Measurements from ENCODE around the gene NUDCD3. TPM values are rescaled to one million over a fixed set of nuclear protein-coding genes. Genes with fewer than 3 reads are reported as not detected.

Gene NUDCD3
- total and polyA plus RNA-seq, 4 experiments from 2014 or later = 55.2 to 108 (median 80.9) TPM

DNA sequence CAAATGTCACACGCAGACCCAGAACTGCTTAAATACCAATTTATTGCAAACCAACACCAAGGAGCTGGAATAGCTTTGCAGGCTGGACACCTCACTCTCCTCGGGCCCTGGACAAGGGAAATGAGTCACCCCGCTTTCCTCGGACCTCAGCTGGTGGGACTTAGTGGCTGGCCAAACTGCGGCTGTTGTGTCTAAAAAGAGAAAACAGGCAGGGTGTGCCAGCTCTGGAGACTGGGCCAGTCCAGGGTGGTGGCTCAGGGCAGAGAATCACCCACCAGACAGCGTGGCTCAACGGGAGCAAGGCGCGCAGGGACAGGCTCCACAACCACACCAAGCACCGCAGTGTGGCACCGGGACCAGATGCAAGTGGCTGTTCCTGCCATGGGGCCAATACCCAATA, 106.9 kb downstream of the NUDCD3 start:
- no peaks in the 10 kb centered on the region for H3K27me3 Mint-ChIP-seq
- peaks cover 0 to 7% (median 2%) of the 10 kb centered on the region in 4 donors for H3K4me1 Mint-ChIP-seq
- H3K27ac Mint-ChIP-seq = no peak overlapping the region
- Histone ChIP-seq H3K4me3 (ENCODE audit: low read length in 2 of 2) (no peak overlapping the region), H3K9me3 (ENCODE audit: control insufficient read depth in 1 of 2, low read length in 2 of 2) (no peaks in the 10 kb centered on the region), H3K27ac (ENCODE audit: low read depth, low read length) (no peak overlapping the region), H3K36me3 (ENCODE audit: insufficient read depth, low read length) (peaks cover 38% of the 10 kb centered on the region), H3K27me3 (ENCODE audit: insufficient read depth, low read length) (no peaks in the 10 kb centered on the region), H3K4me1 (ENCODE audit: insufficient read depth, low read length) (no peaks in the 10 kb centered on the region)
- no peak overlapping the region for H3K4me3 Mint-ChIP-seq
- H3K9me3 Mint-ChIP-seq = no peaks in the 10 kb centered on the region
- ChIA-PET CTCF (ENCODE audit: partially characterized antibody) (no interaction called here), POLR2A (ENCODE audit: partially characterized antibody) (no interaction called here)
- peaks cover 32 to 61% of the 10 kb centered on the region in 2 donors for H3K36me3 Mint-ChIP-seq
- no peak for DNase-seq
- intact Hi-C loops (cut with micrococcal nuclease) = no loop called here

GRCh38 chr7:44382459-44383265, 107.8 kb downstream of the NUDCD3 start:
- Mint-ChIP-seq H3K4me3 (no peak overlapping the region), H3K9me3 (no peaks in the 10 kb centered on the region), H3K36me3 (peaks cover 25 to 53% of the 10 kb centered on the region in 2 donors), H3K27me3 (no peaks in the 10 kb centered on the region), H3K27ac (peak overlapping the region in 1 of 7 donors; percentile 17), H3K4me1 (peaks cover 0 to 5% (median 2%) of the 10 kb centered on the region in 4 donors)
- intact Hi-C loops (cut with micrococcal nuclease) = no loop called here
- H3K4me1 ChIP-seq (ENCODE audit: insufficient read depth, low read length) = no peaks in the 10 kb centered on the region
- H3K27me3 ChIP-seq (ENCODE audit: insufficient read depth, low read length) = no peaks in the 10 kb centered on the region
- ChIA-PET CTCF (ENCODE audit: partially characterized antibody) (no interaction called here), POLR2A (ENCODE audit: partially characterized antibody) (no interaction called here)
- no peak for DNase-seq
- H3K36me3 ChIP-seq (ENCODE audit: insufficient read depth, low read length) = peaks cover 29% of the 10 kb centered on the region
- no peaks in the 10 kb centered on the region for H3K9me3 ChIP-seq (ENCODE audit: control insufficient read depth in 1 of 2, low read length in 2 of 2)
- H3K27ac ChIP-seq (ENCODE audit: low read depth, low read length) = no peak overlapping the region
- H3K4me3 ChIP-seq (ENCODE audit: low read length in 2 of 2) = no peak overlapping the region

DNA sequence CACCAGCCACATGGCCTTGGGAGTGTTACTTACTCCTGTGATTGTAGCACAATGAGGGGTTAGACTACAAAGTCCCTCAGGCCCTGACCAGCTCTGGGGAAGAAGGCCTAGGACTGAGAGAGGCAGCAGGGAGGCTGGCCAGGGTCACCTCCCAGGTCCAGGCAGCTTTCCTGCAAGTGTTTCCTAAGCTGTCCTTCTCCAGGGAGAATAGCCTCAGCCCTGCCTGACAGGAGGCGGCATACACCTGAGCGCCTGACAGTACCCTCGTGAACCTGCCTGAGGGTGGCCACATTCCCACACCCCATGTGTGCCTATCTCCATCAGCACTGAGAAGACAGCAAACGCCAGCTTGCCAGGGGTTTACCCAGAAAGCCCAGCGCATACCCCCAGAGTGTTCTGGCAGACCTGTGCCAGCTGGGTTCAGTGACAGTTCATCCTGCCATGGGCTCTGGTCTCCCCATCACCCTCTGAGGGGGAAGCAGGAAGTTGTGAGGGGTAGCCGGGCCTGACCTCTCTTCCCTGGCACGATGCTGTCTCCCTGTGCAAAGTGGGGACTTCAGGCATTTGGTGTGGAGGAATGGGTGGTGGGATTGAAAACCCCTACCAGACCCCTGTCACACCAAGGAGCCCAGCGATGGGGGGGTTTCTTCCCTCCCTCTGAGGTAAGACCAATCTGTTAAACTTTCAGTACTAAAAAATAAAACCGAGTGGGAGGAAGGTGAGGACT, 108.8 kb downstream of the NUDCD3 start:
- Histone ChIP-seq H3K4me1 (ENCODE audit: insufficient read depth, low read length) (no peaks in the 10 kb centered on the region), H3K27me3 (ENCODE audit: insufficient read depth, low read length) (no peaks in the 10 kb centered on the region), H3K4me3 (ENCODE audit: low read length in 2 of 2) (no peak overlapping the region), H3K9me3 (ENCODE audit: control insufficient read depth in 1 of 2, low read length in 2 of 2) (no peaks in the 10 kb centered on the region), H3K27ac (ENCODE audit: low read depth, low read length) (no peak overlapping the region), H3K36me3 (ENCODE audit: insufficient read depth, low read length) (peaks cover 19% of the 10 kb centered on the region)
- Mint-ChIP-seq H3K27ac (peak overlapping the region in 2 of 7 donors; percentile 4 to 30), H3K4me1 (peaks cover 0 to 5% (median 2%) of the 10 kb centered on the region in 4 donors), H3K4me3 (no peak overlapping the region), H3K27me3 (no peaks in the 10 kb centered on the region), H3K9me3 (no peaks in the 10 kb centered on the region), H3K36me3 (peaks cover 18 to 43% of the 10 kb centered on the region in 2 donors)
- intact Hi-C loops (cut with micrococcal nuclease) = no loop called here
- no peak for DNase-seq
- ChIA-PET CTCF (ENCODE audit: partially characterized antibody) (no interaction called here), POLR2A (ENCODE audit: partially characterized antibody) (no interaction called here)

DNA sequence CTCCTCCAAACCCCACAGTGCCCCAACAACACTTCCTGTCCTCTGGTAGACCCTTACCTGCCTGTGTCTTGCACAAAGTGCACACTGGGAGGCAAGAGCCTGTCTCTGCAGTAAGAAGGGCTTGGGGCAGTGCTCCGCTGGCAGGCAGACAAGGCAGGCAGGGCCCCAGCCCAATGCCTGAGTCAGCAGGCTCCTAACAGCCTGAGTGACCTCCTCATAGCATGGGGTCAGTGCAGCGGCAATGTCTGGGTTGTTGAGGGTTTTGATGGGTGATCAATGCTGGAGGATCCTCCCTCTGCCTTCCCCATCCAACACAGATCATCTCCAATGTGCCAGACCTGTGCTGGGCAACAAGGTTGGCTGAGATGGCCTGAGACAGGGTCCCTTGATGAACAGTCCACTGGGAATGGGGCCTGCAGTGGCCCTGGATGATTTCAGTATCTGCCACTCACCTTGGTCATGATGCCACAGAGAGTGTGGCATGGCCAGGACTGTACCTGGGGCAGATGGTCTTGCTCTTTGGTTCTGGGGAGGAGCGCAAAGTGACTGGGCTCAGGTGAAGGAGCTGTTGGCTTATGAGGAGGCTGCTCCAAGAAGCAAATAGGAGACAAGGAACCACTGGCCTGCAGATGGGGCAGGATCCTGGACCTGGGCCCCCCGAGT, 109.5 kb downstream of the NUDCD3 start:
- peaks cover 14 to 36% of the 10 kb centered on the region in 2 donors for H3K36me3 Mint-ChIP-seq
- H3K27ac Mint-ChIP-seq = peak overlapping the region in 1 of 7 donors; percentile 4
- Histone ChIP-seq H3K36me3 (ENCODE audit: insufficient read depth, low read length) (peaks cover 16% of the 10 kb centered on the region), H3K4me3 (ENCODE audit: low read length in 2 of 2) (no peak overlapping the region), H3K9me3 (ENCODE audit: control insufficient read depth in 1 of 2, low read length in 2 of 2) (no peaks in the 10 kb centered on the region), H3K27me3 (ENCODE audit: insufficient read depth, low read length) (no peaks in the 10 kb centered on the region), H3K27ac (ENCODE audit: low read depth, low read length) (no peak overlapping the region), H3K4me1 (ENCODE audit: insufficient read depth, low read length) (no peaks in the 10 kb centered on the region)
- H3K27me3 Mint-ChIP-seq = no peaks in the 10 kb centered on the region
- POLR2A ChIA-PET (ENCODE audit: partially characterized antibody) = no interaction called here
- DNase-seq = no peak
- intact Hi-C loops (cut with micrococcal nuclease) = no loop called here
- peaks cover 0 to 5% (median 2%) of the 10 kb centered on the region in 4 donors for H3K4me1 Mint-ChIP-seq
- no peaks in the 10 kb centered on the region for H3K9me3 Mint-ChIP-seq
- CTCF ChIA-PET (ENCODE audit: partially characterized antibody) = no interaction called here
- no peak overlapping the region for H3K4me3 Mint-ChIP-seq

DNA sequence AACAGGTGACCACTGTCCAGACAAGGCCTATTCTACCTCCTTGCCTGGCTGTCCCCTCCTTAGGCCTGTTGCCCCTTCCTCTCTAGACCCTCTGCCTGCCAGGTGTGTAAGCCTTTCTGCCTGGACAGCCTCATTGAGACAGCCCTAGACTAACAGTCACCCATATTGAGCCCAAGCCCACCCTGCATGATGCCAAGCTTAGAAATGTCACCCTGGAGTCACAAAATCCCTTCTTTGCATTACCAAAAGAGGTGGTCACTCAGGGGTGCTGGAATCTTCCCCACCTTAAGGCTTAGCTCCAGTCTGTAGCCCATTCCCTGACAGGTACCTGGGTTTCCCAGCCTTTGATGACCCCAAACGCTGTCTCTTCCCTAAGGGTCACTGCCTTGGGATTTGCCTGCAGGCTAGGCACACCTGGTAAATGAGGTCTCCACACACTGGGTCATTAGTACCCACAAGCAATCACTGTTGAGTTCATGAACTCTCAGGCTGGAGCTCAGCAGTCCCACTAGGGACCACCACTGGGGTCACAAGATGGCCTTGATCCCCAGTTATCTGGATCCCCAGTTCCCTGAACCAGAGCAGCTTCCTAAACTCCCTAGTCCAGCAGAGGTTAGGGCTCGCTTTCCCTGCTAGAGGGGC, 110.1 kb downstream of the NUDCD3 start:
- no peaks in the 10 kb centered on the region for H3K4me1 ChIP-seq (ENCODE audit: insufficient read depth, low read length)
- intact Hi-C loops (cut with micrococcal nuclease) = no loop called here
- H3K27me3 ChIP-seq (ENCODE audit: insufficient read depth, low read length) = no peaks in the 10 kb centered on the region
- Mint-ChIP-seq H3K36me3 (peaks cover 12 to 30% of the 10 kb centered on the region in 2 donors), H3K4me3 (no peak overlapping the region), H3K4me1 (peaks cover 0 to 5% (median 2%) of the 10 kb centered on the region in 4 donors), H3K9me3 (no peaks in the 10 kb centered on the region), H3K27me3 (no peaks in the 10 kb centered on the region), H3K27ac (peak overlapping the region in 1 of 7 donors; percentile 59)
- no peak overlapping the region for H3K27ac ChIP-seq (ENCODE audit: low read depth, low read length)
- ChIA-PET POLR2A (ENCODE audit: partially characterized antibody) (no interaction called here), CTCF (ENCODE audit: partially characterized antibody) (no interaction called here)
- H3K9me3 ChIP-seq (ENCODE audit: control insufficient read depth in 1 of 2, low read length in 2 of 2) = no peaks in the 10 kb centered on the region
- H3K36me3 ChIP-seq (ENCODE audit: insufficient read depth, low read length) = peaks cover 9% of the 10 kb centered on the region
- no peak for DNase-seq
- H3K4me3 ChIP-seq (ENCODE audit: low read length in 2 of 2) = no peak overlapping the region

DNA sequence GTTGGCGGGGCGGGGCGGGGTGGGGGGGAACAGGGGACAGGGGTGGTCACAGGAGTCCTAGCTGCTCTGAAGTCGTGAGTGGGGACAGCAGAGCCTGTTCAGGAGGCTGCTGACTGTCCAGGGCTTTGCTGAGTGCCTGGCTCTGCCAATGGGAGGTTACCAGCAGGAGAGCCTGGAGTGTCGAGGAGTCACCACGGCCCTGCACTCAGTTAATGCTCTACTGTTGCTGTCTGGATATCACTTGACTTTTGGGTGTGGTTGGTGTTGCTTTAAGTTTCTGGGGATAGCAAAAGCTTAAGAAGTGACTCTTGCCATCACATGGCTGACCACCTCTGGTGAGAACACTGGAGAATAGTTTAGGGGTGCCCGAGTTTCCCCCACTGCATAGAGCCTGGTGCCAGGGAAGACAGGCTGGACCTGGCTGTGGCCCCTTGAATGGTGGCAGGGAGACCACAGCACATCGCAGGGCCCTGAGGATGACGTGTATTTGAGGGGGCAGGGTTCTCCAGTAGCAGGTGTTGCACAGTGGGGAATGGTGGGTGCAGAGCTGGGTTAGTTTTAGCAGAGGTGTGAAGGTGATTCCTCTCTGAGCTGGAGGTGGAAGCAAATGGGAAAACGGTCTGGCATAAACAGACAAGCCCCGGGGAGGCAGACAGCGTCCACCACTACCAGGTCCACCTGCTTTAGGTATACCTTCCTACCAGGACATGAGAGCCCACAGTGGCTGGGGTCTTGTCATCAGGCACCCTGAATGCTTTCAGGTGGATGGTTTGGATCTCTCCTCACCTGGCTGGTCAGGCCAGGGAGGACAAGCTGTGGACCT, 110.9 kb downstream of the NUDCD3 start:
- no peaks in the 10 kb centered on the region for H3K27me3 ChIP-seq (ENCODE audit: insufficient read depth, low read length)
- no peaks in the 10 kb centered on the region for H3K9me3 ChIP-seq (ENCODE audit: control insufficient read depth in 1 of 2, low read length in 2 of 2)
- peak overlapping the region in 1 of 7 donors; percentile 41 for H3K27ac Mint-ChIP-seq
- peaks cover 0 to 5% (median 2%) of the 10 kb centered on the region in 4 donors for H3K4me1 Mint-ChIP-seq
- no peak overlapping the region for H3K4me3 Mint-ChIP-seq
- CTCF ChIA-PET (ENCODE audit: partially characterized antibody) = no interaction called here
- no peaks in the 10 kb centered on the region for H3K9me3 Mint-ChIP-seq
- H3K4me3 ChIP-seq (ENCODE audit: low read length in 2 of 2) = no peak overlapping the region
- intact Hi-C loops (cut with micrococcal nuclease) = no loop called here
- no peaks in the 10 kb centered on the region for H3K27me3 Mint-ChIP-seq
- DNase-seq = no peak
- H3K4me1 ChIP-seq (ENCODE audit: insufficient read depth, low read length) = no peaks in the 10 kb centered on the region
- POLR2A ChIA-PET (ENCODE audit: partially characterized antibody) = interaction anchor here (0.5 kb wide), 1 partner anchor 11 kb away, joined by 3 read pairs; no protein-coding TSS in a partner anchor
- H3K27ac ChIP-seq (ENCODE audit: low read depth, low read length) = no peak overlapping the region
- H3K36me3 ChIP-seq (ENCODE audit: insufficient read depth, low read length) = peaks cover 4% of the 10 kb centered on the region
- H3K36me3 Mint-ChIP-seq = peaks cover 7 to 22% of the 10 kb centered on the region in 2 donors
